GM19438 (cell line): ENCODE results near the gene RAB7A.
"Not testable (repeated sequence)": the region's sequence is repeated elsewhere in the genome, so short reads cannot be mapped to it uniquely, and the experiment has no call there.

Source experiments
- ATAC-seq: cut with Tn5 transposase; IDR thresholded peaks from one replicate; pipeline ENCODE4 v1.9.1; 2021; ENCODE audit warnings: low read depth; ENCODE audit not compliant: unreplicated experiment

RAB7A gene

DNA sequence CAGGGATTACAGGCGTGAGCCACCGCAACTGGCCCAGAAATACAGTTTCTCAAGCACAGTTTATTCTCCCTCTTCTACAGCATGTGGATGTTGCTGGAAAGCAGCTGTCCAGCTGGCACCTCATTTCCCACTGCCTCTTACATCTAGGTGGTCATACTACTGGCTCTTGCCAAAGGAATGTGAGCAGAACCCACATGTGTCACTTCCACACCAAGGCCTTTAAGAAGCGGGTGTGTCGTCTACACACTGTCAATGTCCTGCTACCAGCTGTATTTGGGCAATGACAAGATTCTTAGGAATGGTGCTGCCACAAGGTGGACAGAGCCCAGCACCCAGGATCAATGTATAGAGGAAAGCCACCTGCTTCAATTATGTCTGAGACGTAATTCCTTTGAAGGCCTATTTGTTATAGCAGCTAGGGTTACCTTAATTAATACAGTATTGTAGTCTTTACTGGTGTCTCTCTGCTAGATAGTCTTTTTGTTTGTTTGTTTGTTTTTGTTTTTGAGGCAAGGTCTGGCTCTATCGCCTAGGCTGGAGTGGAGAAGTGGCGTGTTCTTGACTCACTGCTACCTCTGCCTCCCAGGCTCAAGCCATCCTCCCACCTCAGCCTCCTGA lies 15.1 kb upstream of the RAB7A start:
- ATAC-seq: no peak

DNA sequence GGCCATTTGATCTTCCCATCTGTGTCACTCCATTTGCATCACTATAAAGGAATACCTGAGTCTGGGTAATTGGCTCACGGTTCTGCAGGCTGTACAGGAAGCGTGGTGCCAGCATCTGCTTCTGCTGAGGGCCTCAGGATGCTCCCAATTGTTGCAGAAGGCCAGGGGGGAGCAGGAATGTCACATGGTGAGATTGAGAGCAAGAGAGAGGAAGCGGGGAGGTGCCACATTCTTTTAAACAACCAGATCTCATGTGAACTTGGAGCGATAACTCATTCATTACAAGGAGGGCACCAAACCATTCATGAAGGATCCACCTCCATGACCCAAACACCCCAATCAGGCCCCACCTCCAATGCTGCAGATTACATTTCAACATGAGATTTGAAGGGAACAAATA lies 13.1 kb upstream of the RAB7A start:
- no peak for ATAC-seq

DNA sequence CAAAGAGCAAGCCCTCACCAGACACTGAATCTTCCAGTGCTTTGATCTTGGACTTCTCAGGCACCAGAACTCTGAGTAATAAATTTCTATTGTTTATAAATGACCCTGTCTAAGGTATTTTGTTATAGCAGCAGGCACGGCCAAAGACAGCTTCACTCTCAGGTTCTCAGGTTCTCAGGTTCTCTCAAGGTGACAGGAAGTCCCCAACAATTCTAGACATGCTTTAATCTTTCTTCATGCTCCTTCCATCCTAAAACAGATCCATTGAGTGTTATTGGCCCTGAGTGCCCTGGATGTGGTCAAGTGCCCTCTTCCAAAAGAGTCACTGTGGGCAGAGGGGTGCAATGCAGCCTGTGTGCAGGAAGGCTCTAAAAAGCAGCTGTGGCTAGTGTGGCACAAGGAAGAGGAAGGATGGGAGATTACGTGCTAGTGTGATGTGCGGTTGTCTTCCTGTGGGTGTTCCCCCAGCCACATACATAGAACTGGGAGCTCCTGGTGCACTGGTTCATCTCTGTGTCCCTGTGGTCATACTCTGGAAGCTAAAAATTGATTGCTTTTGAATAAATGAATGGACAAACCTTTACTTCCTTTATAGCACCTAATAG lies 11.0 kb upstream of the RAB7A start:
- no peak for ATAC-seq

DNA sequence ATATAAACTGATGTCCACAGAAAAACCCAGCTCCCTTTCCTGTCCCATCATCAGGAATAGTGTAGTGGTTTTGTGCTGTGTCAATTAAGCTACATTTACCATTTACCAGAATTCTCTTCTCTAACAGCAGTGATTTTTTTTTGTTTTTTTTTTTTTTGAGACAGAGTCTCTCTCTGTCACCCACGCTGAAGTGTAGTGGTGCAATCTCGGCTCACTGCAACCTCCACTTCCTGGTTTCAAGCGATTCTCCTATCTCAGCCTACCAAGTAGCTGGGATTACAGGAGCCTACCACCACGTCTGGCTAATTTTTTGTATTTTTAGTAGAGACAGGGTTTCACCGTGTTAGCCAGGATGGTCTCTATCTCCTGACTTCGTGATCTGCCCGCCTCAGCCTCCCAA lies 7.1 kb upstream of the RAB7A start:
- ATAC-seq: not testable (repeated sequence)

DNA sequence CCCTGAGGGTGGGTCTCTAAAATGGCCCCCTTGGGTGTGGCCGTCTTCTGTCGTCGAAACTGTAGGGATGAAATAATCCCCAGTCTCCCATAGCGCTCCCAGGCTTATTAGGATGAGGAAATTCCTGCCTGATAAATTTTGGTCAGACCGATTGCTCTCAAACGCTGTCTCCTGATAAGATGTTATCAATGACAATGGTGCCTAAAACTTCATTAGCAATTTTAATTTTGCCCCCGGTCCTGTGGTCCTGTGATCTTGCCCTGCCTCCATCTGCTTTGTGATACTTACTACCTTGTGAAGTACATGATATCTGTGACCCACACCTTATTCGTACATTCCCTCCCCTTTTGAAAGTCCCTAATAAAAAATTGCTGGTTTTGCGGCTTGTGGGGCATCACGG lies 5.1 kb upstream of the RAB7A start:
- ATAC-seq: no peak

DNA sequence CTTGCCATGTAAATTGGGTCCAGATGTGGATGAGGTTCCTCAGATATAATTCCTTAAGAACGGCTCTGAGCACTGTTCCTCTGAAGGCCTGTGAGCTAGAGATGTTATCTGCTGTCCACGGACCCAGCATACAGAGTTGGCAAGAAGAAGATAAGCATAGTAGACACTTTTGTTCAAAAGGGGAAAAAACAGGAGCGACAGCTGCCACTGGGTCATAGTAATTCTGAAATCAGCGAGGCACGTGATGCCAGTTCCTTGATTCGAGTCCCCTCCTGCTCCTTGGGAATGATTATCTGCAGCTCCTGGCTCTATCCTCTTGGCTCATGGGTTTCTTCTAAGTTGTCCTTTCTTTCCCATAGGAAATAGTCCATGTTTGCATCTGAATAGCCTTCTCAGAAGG lies 2.5 kb upstream of the RAB7A start:
- ATAC-seq: no peak

DNA sequence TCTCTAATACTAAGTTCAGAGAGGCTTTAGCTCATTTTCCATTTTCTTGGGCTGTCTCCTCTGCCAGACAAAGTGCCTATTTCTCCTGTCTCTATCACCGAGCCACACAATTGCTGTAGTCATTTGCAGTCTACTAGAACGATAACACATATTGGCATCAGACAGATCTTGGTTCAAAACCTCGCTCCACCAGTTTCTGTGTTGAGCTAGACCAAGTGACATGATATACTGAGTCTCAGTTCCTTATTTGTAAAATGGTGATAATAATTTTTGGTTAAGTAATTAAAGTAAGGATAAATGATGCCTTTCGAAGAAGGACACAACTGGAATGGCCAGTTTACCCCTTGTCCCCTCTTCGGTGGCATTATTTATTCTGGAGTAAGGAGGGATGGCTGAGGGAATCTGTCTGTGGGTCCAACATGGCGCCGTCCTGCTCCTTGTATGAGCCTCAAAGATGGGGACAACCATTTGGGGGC lies 398 bp upstream of the RAB7A start:
- peak; percentile 23 for ATAC-seq

DNA sequence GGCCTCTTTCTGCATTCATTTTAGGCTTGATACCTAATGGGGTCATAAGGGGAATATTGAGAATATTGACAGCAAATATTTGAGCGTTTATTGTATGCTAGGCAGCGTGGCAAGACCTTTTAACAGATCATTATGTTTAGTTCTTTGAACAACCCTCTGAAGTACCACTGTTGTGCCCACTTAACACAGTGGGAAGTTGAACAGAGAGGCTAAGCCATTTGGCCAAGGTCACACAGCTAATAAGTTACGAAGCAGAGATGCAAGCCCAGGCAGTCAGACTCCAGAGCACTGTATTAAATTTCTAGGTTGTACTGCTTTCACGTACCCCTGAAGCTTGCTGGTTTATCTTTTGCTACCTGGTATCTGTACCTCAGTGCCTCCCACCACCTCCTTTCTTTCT lies 1.1 kb downstream of the RAB7A start:
- no peak for ATAC-seq

DNA sequence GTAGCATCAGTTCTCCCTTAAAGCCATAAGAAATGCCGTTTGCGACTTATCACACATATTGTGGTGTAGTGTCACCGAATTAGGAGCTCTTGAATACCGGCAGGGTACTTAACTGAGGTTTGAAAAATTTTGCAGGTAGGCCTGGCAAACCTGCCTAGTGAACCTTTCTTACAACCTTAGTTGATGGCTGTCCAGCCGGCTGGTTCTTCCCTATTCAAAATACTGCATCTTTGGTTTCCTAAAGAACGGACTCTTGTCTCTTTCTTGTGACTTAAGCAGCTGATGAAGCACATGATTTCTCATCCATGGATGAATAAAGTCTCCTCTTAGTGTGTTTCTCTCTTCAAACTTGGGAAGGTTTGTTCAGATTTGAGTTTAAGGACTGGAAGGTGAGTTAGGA lies 1.5 kb downstream of the RAB7A start:
- no peak for ATAC-seq

DNA sequence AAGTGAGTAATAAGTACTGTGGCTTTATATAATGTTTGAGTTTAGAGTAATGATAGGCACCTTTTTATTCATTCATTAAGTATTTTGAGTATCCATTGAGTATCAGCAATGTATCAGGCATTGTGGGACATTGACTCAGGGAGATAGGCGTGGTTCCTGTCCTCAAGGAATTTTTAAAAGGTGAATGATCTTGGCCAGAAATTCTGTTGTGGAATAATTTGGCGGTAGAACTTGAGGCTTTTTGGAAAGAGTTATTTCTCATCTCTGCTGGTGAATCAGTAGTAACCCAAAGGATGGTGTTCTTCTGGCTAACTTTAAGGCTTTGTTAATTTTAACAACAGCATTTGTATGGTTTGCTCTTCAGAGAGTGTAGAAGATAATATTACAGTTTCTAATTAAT lies 2.0 kb downstream of the RAB7A start:
- no peak for ATAC-seq

DNA sequence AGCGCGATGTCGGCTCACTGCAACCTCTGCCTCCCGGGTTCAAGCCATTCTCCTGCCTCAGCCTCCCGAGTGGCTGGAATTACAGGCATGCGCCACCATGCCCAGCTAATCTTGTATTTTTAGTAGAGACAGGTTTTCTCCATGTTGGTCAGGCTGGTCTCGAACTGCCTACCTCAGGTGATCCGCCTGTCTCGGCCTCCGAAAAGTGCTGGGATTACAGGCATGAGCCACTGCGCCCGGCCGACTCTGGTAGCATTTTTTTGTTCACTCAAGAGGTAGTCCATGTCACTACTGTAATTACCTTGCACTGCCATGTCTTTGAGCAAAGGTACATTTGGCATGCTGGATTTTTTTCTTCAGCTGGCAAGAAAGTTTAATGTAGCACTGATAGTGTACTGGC lies 2.5 kb downstream of the RAB7A start:
- ATAC-seq: not testable (repeated sequence)

DNA sequence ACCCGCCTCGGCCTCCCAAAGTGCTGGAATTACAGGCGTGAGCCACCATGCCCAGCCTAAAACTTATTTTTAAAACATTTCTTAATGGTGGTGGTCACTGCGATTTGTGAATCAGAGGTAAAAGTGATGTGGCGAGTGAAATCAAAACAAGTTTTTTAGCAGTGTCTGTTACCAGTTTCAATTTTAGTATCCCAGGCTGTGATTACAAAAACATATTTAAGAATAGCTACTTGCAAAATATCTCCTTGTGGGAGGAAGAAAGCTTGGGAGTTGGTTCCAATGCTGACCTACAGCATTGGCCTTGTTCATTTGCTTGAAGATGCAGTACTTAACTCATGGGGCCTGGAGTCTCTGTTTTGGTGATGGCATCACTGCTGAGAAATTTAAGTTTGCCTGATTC lies 4.5 kb downstream of the RAB7A start:
- no peak for ATAC-seq

DNA sequence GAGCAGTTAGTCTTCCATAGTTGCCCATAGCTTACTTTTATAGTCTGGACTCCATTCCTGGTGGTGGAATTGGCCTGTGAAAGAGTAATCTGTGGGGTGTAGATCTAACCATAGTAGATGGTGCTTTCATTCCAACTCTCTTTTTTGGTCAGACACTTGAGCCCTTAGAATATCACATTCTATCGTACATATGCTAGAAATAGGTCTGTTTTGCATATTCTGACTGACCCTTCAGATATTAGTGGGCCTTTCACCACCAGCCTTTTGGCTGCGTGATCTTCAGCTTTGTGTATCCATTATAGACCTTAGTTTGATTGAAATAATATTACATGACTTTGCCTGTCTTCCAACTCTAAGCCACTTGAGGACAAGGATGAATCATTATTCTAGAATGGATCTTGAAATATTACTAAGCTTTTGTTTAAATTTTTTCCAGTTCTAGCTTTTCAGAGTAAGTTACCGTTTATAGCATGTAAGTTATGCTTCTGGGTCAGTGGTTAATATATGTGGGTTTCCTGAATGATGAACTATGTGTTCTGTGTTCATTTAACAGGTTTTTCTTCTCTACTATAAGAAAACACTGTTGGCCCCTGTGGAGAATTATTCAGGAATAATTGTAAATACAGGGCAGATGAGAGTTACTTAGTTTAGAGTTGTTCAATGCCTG lies 8.7 kb downstream of the RAB7A start:
- no peak for ATAC-seq

DNA sequence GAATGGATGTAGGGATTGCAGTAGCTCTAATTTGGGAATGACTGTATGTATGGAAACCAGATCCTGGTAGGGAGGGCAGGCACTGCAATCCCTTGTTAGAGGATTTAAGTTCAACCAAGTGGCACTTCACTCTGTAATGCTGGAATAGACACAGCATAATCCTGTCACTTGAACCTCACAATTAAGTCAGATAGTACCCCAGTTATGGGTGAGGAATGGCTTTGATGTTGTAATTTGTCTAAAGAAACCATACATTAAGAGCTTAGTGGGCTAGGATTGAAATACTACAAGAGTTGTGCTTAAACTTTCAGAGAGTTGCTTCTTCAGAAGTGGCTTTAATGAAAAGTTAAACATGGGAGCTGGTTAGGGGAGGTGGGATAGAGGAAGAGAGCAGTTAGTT lies 9.3 kb downstream of the RAB7A start:
- no peak for ATAC-seq

DNA sequence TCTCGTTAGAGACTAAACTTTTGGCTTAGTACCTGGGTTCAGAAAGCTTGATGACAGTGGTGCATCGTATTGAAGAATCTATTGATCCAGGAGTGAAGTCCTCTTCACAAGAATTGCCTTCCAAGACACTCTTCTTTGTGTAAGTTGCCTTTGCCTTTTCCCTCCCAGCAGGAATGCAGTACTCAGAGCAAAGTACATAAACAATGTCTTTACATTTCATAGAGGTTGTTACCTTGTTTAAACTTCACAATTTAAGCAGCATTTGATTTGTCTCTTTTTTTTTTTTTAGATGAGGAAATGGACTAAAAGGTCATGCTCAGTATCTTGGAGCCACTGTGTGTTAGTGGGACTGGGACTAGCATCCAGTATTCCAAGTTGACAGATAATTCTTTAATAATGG lies 9.9 kb downstream of the RAB7A start:
- ATAC-seq: no peak

DNA sequence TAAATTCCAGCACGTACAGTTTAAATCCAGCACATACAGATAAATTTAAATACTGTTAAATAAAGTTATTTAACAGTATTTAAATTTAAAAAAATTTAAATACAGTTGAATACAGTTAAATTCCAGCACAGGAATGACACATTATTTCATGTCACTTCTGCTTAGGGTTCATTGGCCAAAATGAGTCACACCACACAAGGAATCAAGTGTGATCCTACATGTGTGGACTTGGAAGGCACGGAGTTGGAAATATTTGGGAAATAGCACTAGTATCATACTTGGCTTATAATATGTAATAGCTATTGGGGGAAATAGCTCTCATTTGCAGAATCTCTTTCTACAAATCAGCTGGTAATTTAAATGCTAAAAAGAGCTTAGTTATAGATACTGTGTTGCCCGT lies 10.6 kb downstream of the RAB7A start:
- no peak for ATAC-seq

DNA sequence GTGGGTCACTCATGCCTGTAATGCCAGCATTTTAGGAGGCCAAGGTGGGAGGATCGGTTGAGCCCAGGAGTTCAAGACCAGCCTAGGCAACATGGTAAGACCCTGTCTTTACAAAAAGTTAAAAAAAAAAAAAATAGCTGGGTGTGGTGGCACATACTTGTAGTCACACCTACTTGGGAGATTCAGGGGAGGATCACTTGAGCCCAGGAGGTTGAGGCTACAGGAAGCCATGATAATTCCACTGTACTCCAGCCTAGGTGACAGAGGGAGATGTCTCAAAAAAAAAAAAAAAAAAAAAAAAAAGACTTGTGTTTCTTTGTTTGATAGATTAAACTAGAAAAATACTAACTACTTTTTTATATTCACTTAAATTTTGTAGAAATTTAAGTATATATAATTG lies 14.6 kb downstream of the RAB7A start:
- ATAC-seq: no peak

DNA sequence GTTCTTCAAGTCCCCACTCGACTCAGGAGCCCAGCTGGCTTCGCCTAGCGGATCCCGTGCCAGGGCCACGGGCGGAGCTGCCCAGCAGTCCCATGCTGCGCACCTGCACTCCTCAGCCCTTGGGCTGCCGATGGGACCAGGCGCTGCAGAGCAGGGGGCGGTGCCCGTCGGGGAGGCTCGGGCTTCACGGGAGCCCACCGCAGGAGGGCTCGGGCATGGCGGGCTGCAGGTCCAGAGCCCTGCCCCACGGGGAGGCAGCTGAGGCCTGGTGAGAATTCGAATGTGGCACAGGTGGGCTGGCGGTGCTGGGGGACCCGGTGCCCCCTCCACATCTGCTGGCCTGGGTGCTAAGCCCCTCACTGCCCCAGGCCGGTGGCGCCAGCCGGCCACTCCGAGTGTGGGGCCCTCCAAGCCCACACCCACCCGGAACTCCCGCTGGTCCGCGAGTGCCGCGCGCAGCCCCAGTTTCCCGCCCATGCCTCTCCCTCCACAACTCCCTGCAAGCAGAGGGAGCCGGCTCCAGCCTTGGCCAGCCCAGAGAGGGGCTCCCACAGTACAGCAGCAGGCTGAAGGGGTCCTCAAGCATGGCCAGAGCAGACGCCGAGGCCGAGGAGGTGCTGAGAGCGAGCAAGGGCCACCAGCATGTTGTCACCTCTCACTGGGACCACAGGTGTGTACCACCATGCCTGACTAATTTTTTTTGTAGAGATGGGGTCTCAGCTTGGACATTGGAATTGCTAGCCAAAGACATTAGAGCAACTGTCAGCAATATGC lies 17.0 kb downstream of the RAB7A start:
- no peak for ATAC-seq

DNA sequence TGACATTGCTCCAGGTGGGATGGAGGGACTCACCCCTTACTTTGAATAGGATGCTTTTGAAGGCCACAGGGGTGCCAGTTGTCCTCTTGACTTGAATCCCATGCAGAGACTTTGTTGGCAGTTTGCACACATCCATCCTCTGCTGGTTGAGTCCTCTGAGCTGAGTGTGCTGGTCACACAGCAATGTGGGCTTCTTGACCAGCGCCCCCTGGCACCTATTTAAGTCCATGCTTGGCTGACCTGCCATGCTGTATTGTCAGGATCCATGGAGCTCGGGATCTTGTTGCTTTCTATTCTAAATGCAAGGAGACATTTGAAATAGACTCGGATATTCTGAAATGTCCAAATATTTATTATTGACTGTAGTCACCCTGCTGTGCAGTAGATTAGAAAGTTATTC lies 19.8 kb downstream of the RAB7A start:
- ATAC-seq: no peak

DNA sequence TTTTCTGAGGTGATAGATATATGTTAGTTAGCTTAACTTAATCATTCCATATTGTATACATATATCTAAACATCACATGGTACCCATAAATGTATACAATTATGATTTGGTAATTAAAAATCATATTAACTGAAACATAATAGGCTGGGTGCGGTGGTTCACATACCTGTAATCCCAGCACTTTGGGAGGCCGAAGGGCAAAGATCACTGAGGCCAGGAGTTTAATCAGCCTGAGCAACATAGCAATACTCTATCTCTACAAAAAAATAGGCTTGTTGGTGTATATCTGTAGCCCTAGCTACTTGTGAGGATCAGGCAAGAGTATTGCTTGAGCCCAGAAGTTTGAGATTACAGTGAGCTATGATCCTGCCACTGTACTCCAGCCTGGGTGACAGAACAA lies 20.9 kb downstream of the RAB7A start:
- ATAC-seq: no peak

DNA sequence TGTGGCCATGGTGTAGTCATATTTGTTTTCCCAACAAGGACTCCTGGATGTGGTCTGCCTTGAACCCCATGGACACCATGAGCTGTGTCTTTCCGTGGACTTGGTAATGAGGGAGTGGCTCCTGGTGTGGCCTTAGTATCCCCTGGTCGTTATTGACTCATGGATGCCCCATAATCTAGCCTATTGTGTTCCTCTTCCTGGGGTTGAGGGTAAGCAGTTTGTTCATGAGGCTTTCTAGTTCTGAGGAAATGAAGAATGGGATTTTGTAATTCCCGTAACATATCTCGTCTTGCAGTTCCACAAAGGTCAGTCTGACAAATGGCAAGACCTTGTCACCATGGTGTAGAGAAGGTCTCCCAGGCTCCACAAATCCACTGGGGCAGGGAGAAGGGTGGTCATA lies 22.6 kb downstream of the RAB7A start:
- ATAC-seq: no peak
